SH-SY5Y (cell line): ENCODE results near the gene ZACN.

ENCODE experiments used
- GATA2 ChIP-seq: IDR thresholded peaks from 2 replicates; pipeline ENCODE4 v1.6.1; 2011; ENCODE audit warnings: mild to moderate bottlenecking, low read depth, low read length
- GATA3 ChIP-seq: IDR thresholded peaks from 2 replicates; pipeline ENCODE4 v1.6.1; 2011; ENCODE audit warnings: low read depth, mild to moderate bottlenecking, low read length, moderate library complexity

DNA sequence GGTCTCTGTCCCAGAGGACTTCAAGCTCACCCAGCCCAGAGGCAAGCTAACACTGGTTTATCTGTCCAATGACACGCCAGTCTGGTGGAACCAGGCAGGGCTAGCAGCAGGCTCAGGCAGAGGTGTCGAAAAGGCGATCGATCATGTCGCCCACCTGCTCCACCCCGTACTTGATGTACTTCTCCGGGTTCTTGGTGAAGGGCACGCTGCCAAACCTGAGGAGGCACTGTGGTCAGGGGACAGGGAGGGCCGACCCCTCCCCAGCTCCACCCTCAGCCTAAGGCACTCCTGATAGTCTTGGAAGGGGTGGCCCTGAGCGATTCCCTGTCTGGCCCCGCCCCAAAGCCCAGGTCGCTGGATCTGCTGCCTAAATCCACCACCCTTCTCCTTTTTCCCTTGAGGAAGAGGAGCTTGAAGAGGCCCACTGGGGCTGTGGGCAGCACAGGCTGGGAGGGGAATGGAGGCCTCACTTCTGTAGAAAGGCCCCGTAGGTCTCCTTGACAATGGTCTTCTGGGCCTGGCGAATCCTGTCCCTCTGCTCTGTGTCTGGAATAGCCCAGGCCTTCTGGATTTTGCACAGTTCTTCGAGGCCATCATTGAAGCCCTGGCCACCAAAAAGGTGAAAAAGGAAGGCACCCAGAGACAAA, 4.7 kb downstream of the ZACN start:
- TF ChIP-seq GATA2, result no peak
- no peak for TF ChIP-seq GATA3
